Thyroid gland (tissue), 4 donors: ENCODE data around the gene IFNK. TPM values are rescaled to one million over a fixed set of nuclear protein-coding genes. Genes with fewer than 3 reads are reported as not detected.
"Not testable (repeated sequence)": the region's sequence is repeated elsewhere in the genome, so short reads cannot be mapped to it uniquely, and the experiment has no call there.

Experiments
- DNase-seq, 2 donors: peaks; one replicate each; pipeline ENCODE4 v3.0.0-alpha.2; 2019
- H3K27ac ChIP-seq, 3 donors: fragments of 200-600 bp; sonication (generic); 1 replicate in 2 of 3; 2 replicates in 1 of 3; pipeline ENCODE4 v1.5.1; 2016 to 2019; ENCODE audit warnings: mild to moderate bottlenecking in 1 of 3, moderate library complexity in 1 of 3
- H3K27me3 ChIP-seq: fragments of 200-600 bp; sonication (generic); one replicate; pipeline ENCODE4 v1.5.1; 2019
- H3K36me3 ChIP-seq, 2 donors: fragments of 200-600 bp; sonication (generic); one replicate each; pipeline ENCODE4 v1.5.1; 2016 to 2019
- H3K4me1 ChIP-seq, 2 donors: fragments of 200-600 bp; sonication (generic); one replicate each; pipeline ENCODE4 v1.5.1; 2017 to 2019
- H3K4me3 ChIP-seq, 3 donors: fragments of 200-600 bp; sonication (generic); replicated peaks in 1 of 3; 1 replicate in 2 of 3; 2 replicates in 1 of 3; pipeline ENCODE4 v1.5.1; 2016; ENCODE audit warnings: mild to moderate bottlenecking in 1 of 3
- H3K9me3 ChIP-seq: fragments of 200-600 bp; sonication (generic); one replicate; pipeline ENCODE4 v1.5.1; 2017
- CTCF ChIP-seq, 6 experiments: fragments of 200-600 bp in 3 of 6; fragments of 450-650 bp in 3 of 6; sonication (generic) in 3 of 6; IDR thresholded peaks; one replicate each; pipeline ENCODE4 v1.5.1; 2016 to 2019; ENCODE audit warnings: antibody characterized with exemption in 6 of 6, mild to moderate bottlenecking in 2 of 6, inconsistent platforms in 1 of 6, moderate library complexity in 1 of 6
- POLR2A ChIP-seq, 2 donors: fragments of 450-650 bp; IDR thresholded peaks; one replicate each; pipeline ENCODE4 v1.6.1; 2017; ENCODE audit warnings: antibody characterized with exemption in 2 of 2, mild to moderate bottlenecking in 2 of 2, moderate library complexity in 1 of 2
- WGBS, 2 donors: methylation state at CpG; one replicate each; pipeline ENCODE4 v1.1.5; 2017; 5-methylcytosine and 5-hydroxymethylcytosine counted together
- intact Hi-C: fragments of 100-400 bp; cut with DNase I; formaldehyde crosslinking; loops from one replicate; pipeline ENCODE4 v1.15.1; 2023
- total RNA-seq, 4 donors: library from RNA; depleted of rRNA; stranded (reverse); fragments of >200 nt; gene quantifications; one replicate each; pipeline ENCODE4 v1.2.3, GENCODE V29; 2016

IFNK gene
- total RNA-seq, 4 donors from 2014 or later: not detected

- H3K27ac ChIP-seq: no peak overlapping the region
- H3K9me3 ChIP-seq: no peaks in the 10 kb centered on the region
- 59 to 71% methylated on average over 2 of the region's 2 CpGs for WGBS, 2 donors
- TF ChIP-seq POLR2A (IDR thresholded peaks at IDR 0.05) (no peak), CTCF (IDR thresholded peaks at IDR 0.05) (no peak)
- peaks cover 0 to 5% of the 10 kb centered on the region in 2 donors for H3K4me1 ChIP-seq
- no peak for DNase-seq
- H3K27me3 ChIP-seq: no peaks in the 10 kb centered on the region
- H3K36me3 ChIP-seq: no peaks in the 10 kb centered on the region
- H3K4me3 ChIP-seq: no peak overlapping the region
- intact Hi-C loops: no loop called here
Measured at GRCh38 chr9:27499451-27499850, 24.6 kb upstream of the IFNK start.

GRCh38 chr9:27500902-27501301 lies 23.2 kb upstream of the IFNK start:
- intact Hi-C loops, H3K9me3 ChIP-seq: not testable (repeated sequence)
- 93 to 94% methylated on average over 3 of the region's 3 CpGs for WGBS, 2 donors

GRCh38 chr9:27503623-27504022 lies 20.5 kb upstream of the IFNK start:
- Histone ChIP-seq H3K4me3 (no peak overlapping the region), H3K9me3 (no peaks in the 10 kb centered on the region), H3K27me3 (no peaks in the 10 kb centered on the region), H3K4me1 (peaks cover 9 to 10% of the 10 kb centered on the region in 2 donors), H3K27ac (no peak overlapping the region), H3K36me3 (no peaks in the 10 kb centered on the region)
- intact Hi-C loops: no loop called here
- TF ChIP-seq POLR2A (IDR thresholded peaks at IDR 0.05): no peak
- TF ChIP-seq CTCF (IDR thresholded peaks at IDR 0.05): no peak
- no peak for DNase-seq
- WGBS, 2 donors: 80 to 83% methylated on average over 4 of the region's 4 CpGs

More at GRCh38 chr9:27500902-27501301, 23.2 kb upstream of the IFNK start:
- H3K27ac ChIP-seq, H3K4me3 ChIP-seq, H3K27me3 ChIP-seq, H3K36me3 ChIP-seq, DNase-seq: not testable (repeated sequence)
- H3K4me1 ChIP-seq: peaks cover 4 to 11% of the 10 kb centered on the region in 2 donors

GRCh38 chr9:27504259-27504658 lies 19.8 kb upstream of the IFNK start:
- no peaks in the 10 kb centered on the region for H3K9me3 ChIP-seq
- peaks cover 9 to 10% of the 10 kb centered on the region in 2 donors for H3K4me1 ChIP-seq
- H3K27ac ChIP-seq: no peak overlapping the region
- H3K4me3 ChIP-seq: no peak overlapping the region
- DNase-seq: no peak
- intact Hi-C loops: no loop called here
- no peaks in the 10 kb centered on the region for H3K27me3 ChIP-seq
- TF ChIP-seq CTCF (IDR thresholded peaks at IDR 0.05): no peak
- no peak for TF ChIP-seq POLR2A (IDR thresholded peaks at IDR 0.05)
- no peaks in the 10 kb centered on the region for H3K36me3 ChIP-seq

- no peaks in the 10 kb centered on the region for H3K36me3 ChIP-seq
- TF ChIP-seq POLR2A (IDR thresholded peaks at IDR 0.05) (no peak), CTCF (IDR thresholded peaks at IDR 0.05) (no peak)
- peaks cover 9 to 10% of the 10 kb centered on the region in 2 donors for H3K4me1 ChIP-seq
- no peaks in the 10 kb centered on the region for H3K27me3 ChIP-seq
- H3K27ac ChIP-seq: no peak overlapping the region
- intact Hi-C loops: no loop called here
- WGBS, 2 donors: 34 to 37% methylated on average over 5 of the region's 5 CpGs
- no peaks in the 10 kb centered on the region for H3K9me3 ChIP-seq
- no peak overlapping the region for H3K4me3 ChIP-seq
- peak in 1 of 2 donors; percentile 10 for DNase-seq
Measured at GRCh38 chr9:27505744-27506161, 18.3 kb upstream of the IFNK start.

- intact Hi-C loops: no loop called here
- Histone ChIP-seq H3K27ac (no peak overlapping the region), H3K36me3 (no peaks in the 10 kb centered on the region), H3K4me1 (peaks cover 9 to 10% of the 10 kb centered on the region in 2 donors), H3K27me3 (no peaks in the 10 kb centered on the region), H3K4me3 (no peak overlapping the region), H3K9me3 (no peaks in the 10 kb centered on the region)
- 49 to 74% methylated on average over 2 of the region's 2 CpGs for whole genome bisulfite sequencing, 2 donors
- DNase-seq: no peak
- TF ChIP-seq POLR2A (IDR thresholded peaks at IDR 0.05): no peak
- TF ChIP-seq CTCF (IDR thresholded peaks at IDR 0.05): no peak
Measured at GRCh38 chr9:27506981-27507380, 17.1 kb upstream of the IFNK start.
